HG03108 (cell line): ENCODE measurements around the gene NPFFR1.
A peak's percentile ranks its signal among the peaks of the same experiment; 100 is the strongest.

Experiments used
- ATAC-seq: cut with Tn5 transposase; IDR thresholded peaks from one replicate; pipeline ENCODE4 v1.9.1; 2021; ENCODE audit warnings: moderate library complexity; ENCODE audit not compliant: unreplicated experiment

Gene NPFFR1

GRCh38 chr10:70283445-70284399 is at the start of gene NPFFR1:
TSS of gene NPFFR1 (minus strand) at chr10:70284004. CDS start at chr10:70283676, 328 bp downstream.
- no peak for ATAC-seq

GRCh38 chr10:70333268-70333667 is 49.5 kb upstream of the NPFFR1 start:
- ATAC-seq: no peak

GRCh38 chr10:70331486-70332268 is 47.9 kb upstream of the NPFFR1 start:
- ATAC-seq: peak; percentile 72

GRCh38 chr10:70331160-70331485 is 47.3 kb upstream of the NPFFR1 start:
- ATAC-seq: no peak

GRCh38 chr10:70330671-70331070 is 46.9 kb upstream of the NPFFR1 start:
- no peak for ATAC-seq

- ATAC-seq: no peak
Observed at GRCh38 chr10:70328967-70329366, 45.2 kb upstream of the NPFFR1 start.

- ATAC-seq: no peak
Observed at GRCh38 chr10:70328018-70328417, 44.2 kb upstream of the NPFFR1 start.

- no peak for ATAC-seq
Observed at GRCh38 chr10:70324951-70325781, 41.4 kb upstream of the NPFFR1 start.

GRCh38 chr10:70324339-70324861 is 40.6 kb upstream of the NPFFR1 start:
- peak; percentile 76 for ATAC-seq

GRCh38 chr10:70323697-70324338 is 40.0 kb upstream of the NPFFR1 start:
- ATAC-seq: no peak

- no peak for ATAC-seq
Observed at GRCh38 chr10:70323138-70323696, 39.4 kb upstream of the NPFFR1 start.

- ATAC-seq: no peak
Observed at GRCh38 chr10:70321897-70322890, 38.4 kb upstream of the NPFFR1 start.

- ATAC-seq: no peak
Observed at GRCh38 chr10:70321233-70321632, 37.4 kb upstream of the NPFFR1 start.

- ATAC-seq: no peak
Observed at GRCh38 chr10:70320751-70321150, 36.9 kb upstream of the NPFFR1 start.

GRCh38 chr10:70319824-70320223 is 36.0 kb upstream of the NPFFR1 start:
- ATAC-seq: no peak

- ATAC-seq: no peak
Observed at GRCh38 chr10:70319183-70319582, 35.4 kb upstream of the NPFFR1 start.

- ATAC-seq: no peak
Observed at GRCh38 chr10:70317943-70318318, 34.1 kb upstream of the NPFFR1 start.

GRCh38 chr10:70317272-70317942 is 33.6 kb upstream of the NPFFR1 start:
- ATAC-seq: peak; percentile 67
